ENCODE measurements around the gene GALNT15. TPM values are rescaled to one million over a fixed set of nuclear protein-coding genes. Genes with fewer than 3 reads are reported as not detected.

GALNT15 gene
- total and polyA plus RNA-seq, 4 donors, result 2.8 to 9.7 (median 7.6) TPM

DNA sequence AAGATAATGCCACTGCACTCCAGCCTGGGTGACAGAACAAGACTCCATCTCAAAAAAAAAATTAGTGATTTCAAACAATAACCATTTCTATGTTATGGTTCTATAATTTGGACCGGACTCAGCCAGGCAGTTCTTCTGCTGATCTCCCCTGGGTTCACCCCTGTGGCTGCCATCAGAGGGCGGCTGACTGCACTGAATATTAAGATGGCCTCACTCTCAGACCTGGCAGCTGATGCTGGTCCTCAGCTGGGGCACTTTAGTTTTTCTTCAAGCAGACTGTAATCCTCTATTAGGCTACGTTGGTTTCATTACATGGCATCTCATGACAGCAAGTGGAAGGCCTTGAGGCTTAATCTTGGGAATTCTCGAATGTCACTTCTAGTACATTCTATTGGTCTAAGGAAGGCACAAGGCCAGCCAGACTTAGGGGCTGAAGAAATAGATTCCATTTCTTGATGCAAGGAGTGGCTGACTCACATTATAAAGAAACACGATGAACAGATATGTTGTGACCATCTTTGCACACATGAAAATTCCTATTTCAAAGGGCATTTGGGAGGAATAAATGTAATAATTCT lies 12.8 kb downstream of the GALNT15 start:
- ATAC-seq (ENCODE audit: insufficient read depth, low FRiP score) (no peak), DNase-seq (no peak)
- WGBS, 2 donors, result 91 to 97% methylated on average over 5 of the region's 5 CpGs
- Histone ChIP-seq H3K36me3 (ENCODE audit: control insufficient read depth in 4 of 4, insufficient read depth in 4 of 4, low read length in 4 of 4) (no peaks in the 10 kb centered on the region), H3K27me3 (ENCODE audit: control insufficient read depth in 3 of 3, insufficient read depth in 3 of 3, low read length in 2 of 3) (no peaks in the 10 kb centered on the region), H3K4me3 (no peak overlapping the region), H3K9ac (ENCODE audit: insufficient read depth in 1 of 2, low read length in 2 of 2) (no peak overlapping the region), H3K4me1 (ENCODE audit: control insufficient read depth in 5 of 5, insufficient read depth in 5 of 5, low read length in 5 of 5) (peaks cover 0 to 10% (median 0%) of the 10 kb centered on the region in 5 donors), H3K9me3 (ENCODE audit: control insufficient read depth in 4 of 4, insufficient read depth in 3 of 4, low read length in 3 of 4) (no peaks in the 10 kb centered on the region), H3K27ac (ENCODE audit: low read depth in 1 of 2, low read length in 1 of 2) (no peak overlapping the region)
- no peak for TF ChIP-seq CTCF (IDR thresholded peaks at IDR 0.05; ENCODE audit: control extremely low read depth, extremely low read depth)

GRCh38 chr3:16188071-16188470 lies 13.6 kb downstream of the GALNT15 start:
- H3K4me3 ChIP-seq, result no peak overlapping the region
- no peak overlapping the region for H3K9ac ChIP-seq (ENCODE audit: insufficient read depth in 1 of 2, low read length in 2 of 2)

DNA sequence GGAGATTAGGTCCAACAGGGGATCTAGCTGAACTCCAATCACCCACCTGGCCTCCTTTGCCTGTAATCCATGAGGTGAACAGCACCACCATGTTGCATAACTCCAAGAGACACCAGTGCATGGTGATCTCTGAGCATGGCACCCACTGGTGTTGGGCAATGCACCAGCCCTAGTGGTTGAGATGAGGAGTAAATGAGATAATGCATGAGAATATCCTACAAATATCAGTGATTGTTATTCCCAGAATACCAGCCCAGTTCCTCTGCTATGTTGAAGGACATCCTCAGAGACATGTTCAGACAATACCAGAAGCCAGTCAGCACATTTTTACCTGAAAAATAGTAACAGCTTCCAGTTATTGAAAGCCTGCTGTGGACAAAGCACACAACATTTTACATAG lies 14.7 kb downstream of the GALNT15 start:
- no peak for TF ChIP-seq CTCF (IDR thresholded peaks at IDR 0.05; ENCODE audit: control extremely low read depth, extremely low read depth)
- Histone ChIP-seq H3K9me3 (ENCODE audit: control insufficient read depth in 4 of 4, insufficient read depth in 3 of 4, low read length in 3 of 4) (no peaks in the 10 kb centered on the region), H3K4me1 (ENCODE audit: control insufficient read depth in 5 of 5, insufficient read depth in 5 of 5, low read length in 5 of 5) (peaks cover 0 to 14% (median 0%) of the 10 kb centered on the region in 5 donors), H3K36me3 (ENCODE audit: control insufficient read depth in 4 of 4, insufficient read depth in 4 of 4, low read length in 4 of 4) (no peaks in the 10 kb centered on the region), H3K27me3 (ENCODE audit: control insufficient read depth in 3 of 3, insufficient read depth in 3 of 3, low read length in 2 of 3) (no peaks in the 10 kb centered on the region), H3K27ac (ENCODE audit: low read depth in 1 of 2, low read length in 1 of 2) (no peak overlapping the region), H3K9ac (ENCODE audit: insufficient read depth in 1 of 2, low read length in 2 of 2) (no peak overlapping the region), H3K4me3 (no peak overlapping the region)
- no peak for DNase-seq
- ATAC-seq (ENCODE audit: insufficient read depth, low FRiP score), result no peak

More at GRCh38 chr3:16188071-16188470, 13.6 kb downstream of the GALNT15 start:
- no peaks in the 10 kb centered on the region for H3K27me3 ChIP-seq (ENCODE audit: control insufficient read depth in 3 of 3, insufficient read depth in 3 of 3, low read length in 2 of 3)
- no peak for TF ChIP-seq CTCF (IDR thresholded peaks at IDR 0.05; ENCODE audit: control extremely low read depth, extremely low read depth)
- no peaks in the 10 kb centered on the region for H3K36me3 ChIP-seq (ENCODE audit: control insufficient read depth in 4 of 4, insufficient read depth in 4 of 4, low read length in 4 of 4)
- H3K9me3 ChIP-seq (ENCODE audit: control insufficient read depth in 4 of 4, insufficient read depth in 3 of 4, low read length in 3 of 4), result no peaks in the 10 kb centered on the region
- ATAC-seq (ENCODE audit: insufficient read depth, low FRiP score) (no peak), DNase-seq (no peak)
- WGBS, 2 donors, result 93 to 96% methylated on average over 6 of the region's 6 CpGs
- H3K4me1 ChIP-seq (ENCODE audit: control insufficient read depth in 5 of 5, insufficient read depth in 5 of 5, low read length in 5 of 5), result peaks cover 0 to 14% (median 0%) of the 10 kb centered on the region in 5 donors
- H3K27ac ChIP-seq (ENCODE audit: low read depth in 1 of 2, low read length in 1 of 2), result no peak overlapping the region

DNA sequence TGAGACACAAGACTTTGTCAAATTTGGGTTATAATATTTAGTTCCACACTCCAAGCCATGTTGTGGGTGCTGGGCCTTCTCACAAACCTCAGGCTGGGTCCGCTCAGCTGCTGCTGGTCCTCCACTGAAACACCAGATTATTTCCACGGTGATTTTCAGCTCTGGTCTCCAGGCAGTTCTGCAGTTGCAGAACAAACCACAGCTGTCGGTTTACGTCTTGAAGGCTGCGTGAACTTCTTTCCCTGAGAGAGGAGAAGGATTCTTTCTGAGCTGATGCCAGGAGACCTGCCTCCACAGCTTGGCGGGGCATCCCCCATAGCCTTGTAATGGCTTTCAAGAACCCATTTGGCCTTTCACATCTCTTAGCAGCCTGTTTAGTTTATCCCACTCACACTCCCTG lies 16.2 kb downstream of the GALNT15 start:
- H3K27ac ChIP-seq (ENCODE audit: low read depth in 1 of 2, low read length in 1 of 2), result no peak overlapping the region
- H3K4me3 ChIP-seq, result no peak overlapping the region
- no peaks in the 10 kb centered on the region for H3K9me3 ChIP-seq (ENCODE audit: control insufficient read depth in 4 of 4, insufficient read depth in 3 of 4, low read length in 3 of 4)
- 79 to 91% methylated on average over 6 of the region's 6 CpGs for WGBS, 2 donors
- no peaks in the 10 kb centered on the region for H3K27me3 ChIP-seq (ENCODE audit: control insufficient read depth in 3 of 3, insufficient read depth in 3 of 3, low read length in 2 of 3)
- H3K4me1 ChIP-seq (ENCODE audit: control insufficient read depth in 5 of 5, insufficient read depth in 5 of 5, low read length in 5 of 5), result peaks cover 0 to 14% (median 0%) of the 10 kb centered on the region in 5 donors
- peak; percentile 24 to 55 (median 47) for DNase-seq
- H3K36me3 ChIP-seq (ENCODE audit: control insufficient read depth in 4 of 4, insufficient read depth in 4 of 4, low read length in 4 of 4), result no peaks in the 10 kb centered on the region
- TF ChIP-seq CTCF (IDR thresholded peaks at IDR 0.05; ENCODE audit: control extremely low read depth, extremely low read depth), result no peak
- no peak for ATAC-seq (ENCODE audit: insufficient read depth, low FRiP score)
- no peak overlapping the region for H3K9ac ChIP-seq (ENCODE audit: insufficient read depth in 1 of 2, low read length in 2 of 2)

Measured in lung (tissue), 12 donors.